K562 (cell line): Measurements from ENCODE around the gene PACC1. TPM values are rescaled to one million over a fixed set of nuclear protein-coding genes. Genes with fewer than 3 reads are reported as not detected.

Source experiments
- ATAC-seq: fragments of 200-7000 bp; cut with Tn5 transposase; 3 replicates; pipeline ENCODE4 v1.9.1; 2020; ENCODE audit warnings: moderate library complexity
- BruUV-seq: library from RNA; stranded (reverse); fragments of 400-500 nt; replicated peaks from 2 replicates; lab custom pipeline; 2021; lab: Mats Ljungman, UMichigan
- CTCF ChIA-PET: fragments of 300-600 bp; formaldehyde crosslinking; extraction: SDS; loops from one replicate; lab custom pipeline; 2021; ENCODE audit warnings: low intra/inter-chr PET ratio; lab: Yijun Ruan, JAX
- POLR2A ChIA-PET: fragments of 300-600, 350-650 bp; sonication (Branson Sonifier 250); formaldehyde crosslinking; extraction: SDS; loops from one replicate; lab custom pipeline; 2021; ENCODE audit warnings: antibody characterized with exemption, inconsistent platforms; lab: Yijun Ruan, JAX
- DNase-seq, 4 experiments: peaks; one replicate each; pipeline versions ENCODE4 v3.0.0 to v3.0.0-alpha.2; 2011 to 2018; ENCODE audit warnings: low spot score in 3 of 4, mixed read lengths in 3 of 4; ENCODE audit errors: extremely low read depth in 1 of 4
- FAIRE-seq: peaks from 2 replicates; lab custom pipeline; 2011; peaks lifted over from hg19 to GRCh38; lab: Jason Lieb, UNC
- H2AFZ ChIP-seq: 2 replicates; pipeline ENCODE4 v1.6.0; 2011; ENCODE audit warnings: low read depth, low read length, control low read depth, inconsistent platforms
- H3K27ac ChIP-seq: fragments of 200-600 bp; 3 replicates; pipeline ENCODE4 v1.8.0; 2011; ENCODE audit warnings: low read depth, mild to moderate bottlenecking, control low read depth, inconsistent platforms, low read length, moderate library complexity, mixed read lengths; ENCODE audit errors: extremely low read depth
- H3K27me3 ChIP-seq, 2 experiments: fragments of 300-600 bp in 1 of 2; 2 replicates in 1 of 2; 3 replicates in 1 of 2; pipeline versions ENCODE4 v1.6.0 to v1.8.0; 2011; ENCODE audit warnings: inconsistent platforms in 2 of 2, low read length in 2 of 2, mild to moderate bottlenecking in 1 of 2, mixed read lengths in 1 of 2, moderate library complexity in 1 of 2; ENCODE audit not compliant: control insufficient read depth in 2 of 2, insufficient read depth in 2 of 2
- H3K36me3 ChIP-seq: fragments of 300-600 bp; 3 replicates; pipeline ENCODE4 v1.8.0; 2011; ENCODE audit warnings: mild to moderate bottlenecking, low read length, inconsistent platforms; ENCODE audit not compliant: control insufficient read depth, insufficient read depth
- H3K4me1 ChIP-seq, 2 experiments: fragments of 200-600 bp in 1 of 2; replicated peaks in 1 of 2; 2 replicates in 1 of 2; 3 replicates in 1 of 2; pipeline versions ENCODE4 v1.5.1 to v1.8.0; 2011; ENCODE audit warnings: inconsistent platforms in 2 of 2, low read length in 2 of 2, mild to moderate bottlenecking in 1 of 2, mixed read lengths in 1 of 2, moderate library complexity in 1 of 2; ENCODE audit not compliant: control insufficient read depth in 2 of 2, insufficient read depth in 2 of 2
- H3K4me2 ChIP-seq: 2 replicates; pipeline ENCODE4 v1.6.1; 2011; ENCODE audit warnings: low read length, control low read depth, inconsistent platforms, mixed read lengths; ENCODE audit not compliant: insufficient read depth
- H3K4me3 ChIP-seq: fragments of 200-600 bp; sonication (generic), shearing (Covaris generic); 2 replicates; pipeline ENCODE4 v1.5.1; 2016; ENCODE audit warnings: control low read depth, inconsistent platforms
- H3K79me2 ChIP-seq: fragments of 200-600 bp; 3 replicates; pipeline ENCODE4 v1.8.0; 2011; ENCODE audit warnings: low read length, inconsistent platforms; ENCODE audit not compliant: control insufficient read depth, insufficient read depth
- H3K9ac ChIP-seq, 2 experiments: 2 replicates each; pipeline versions ENCODE4 v1.6.0 to v1.6.1; 2011; ENCODE audit warnings: low read depth in 2 of 2, low read length in 2 of 2, control low read depth in 1 of 2, inconsistent platforms in 1 of 2, mild to moderate bottlenecking in 1 of 2, mixed read lengths in 1 of 2; ENCODE audit not compliant: insufficient read depth in 1 of 2
- H3K9me1 ChIP-seq: one replicate; pipeline ENCODE4 v1.6.0; 2011; ENCODE audit warnings: inconsistent platforms, mild to moderate bottlenecking, low read length, moderate library complexity; ENCODE audit not compliant: control insufficient read depth, insufficient read depth
- H3K9me3 ChIP-seq: replicated peaks from 2 replicates; pipeline ENCODE4 v1.5.1; 2011; ENCODE audit warnings: low read depth, low read length, inconsistent platforms; ENCODE audit not compliant: control insufficient read depth, insufficient read depth
- H4K20me1 ChIP-seq: replicated peaks from 2 replicates; pipeline ENCODE4 v1.6.1; 2011; ENCODE audit warnings: low read length, inconsistent platforms, mixed read lengths; ENCODE audit not compliant: control insufficient read depth, insufficient read depth
- ADNP ChIP-seq: fragments of 200-800 bp; sonication (Bioruptor generic); IDR thresholded peaks from 2 replicates; pipeline ENCODE4 v1.6.1; 2016; ENCODE audit warnings: missing genetic modification characterization, missing compliant biosample characterization
- AFF1 ChIP-seq, 2 experiments: fragments of 450-650 bp; IDR thresholded peaks; 2 replicates each; pipeline ENCODE4 v1.6.1; 2018; ENCODE audit warnings: mild to moderate bottlenecking in 2 of 2, low read depth in 1 of 2; ENCODE audit not compliant: partially characterized antibody in 2 of 2
- ARID2 ChIP-seq: fragments of 450-650 bp; IDR thresholded peaks from 2 replicates; pipeline ENCODE4 v1.6.1; 2017; ENCODE audit warnings: antibody characterized with exemption, mild to moderate bottlenecking
- ELF1 ChIP-seq: fragments of 200-800 bp; sonication (Bioruptor generic); IDR thresholded peaks from 2 replicates; pipeline ENCODE4 v1.6.1; 2016; ENCODE audit warnings: missing genetic modification characterization, missing compliant biosample characterization
- ETV6 ChIP-seq, 3 experiments: fragments of 150-350 bp in 1 of 3; sonication (generic) in 1 of 3; formaldehyde crosslinking in 1 of 3; IDR thresholded peaks; 2 replicates each; pipeline versions ENCODE4 v1.6.1 to v1.8.0; 2014 to 2022; ENCODE audit warnings: borderline replicate concordance in 2 of 3, low read depth in 2 of 3, antibody characterized with exemption in 1 of 3, low read length in 1 of 3, mild to moderate bottlenecking in 1 of 3, missing genetic modification reagents in 1 of 3
- HDAC2 ChIP-seq: fragments of 450-650 bp; IDR thresholded peaks from 2 replicates; pipeline ENCODE4 v1.6.1; 2016; ENCODE audit warnings: mild to moderate bottlenecking
- HOMEZ ChIP-seq: fragments of 250-450 bp; sonication (Bioruptor Pico); IDR thresholded peaks from 2 replicates; pipeline ENCODE4 v1.4.0; 2020; ENCODE audit warnings: mild to moderate bottlenecking, moderate library complexity
- WGBS: fragments of 100-300 bp; shearing (Covaris generic); methylation state at CpG from one replicate; pipeline ENCODE4 v1.1.6; 2016; ENCODE audit warnings: low coverage, mixed read lengths; ENCODE audit not compliant: insufficient coverage; ENCODE audit errors: missing lambda C conversion rate; 5-methylcytosine and 5-hydroxymethylcytosine counted together
- in situ Hi-C: fragments of 300-500 bp; cut with MboI; formaldehyde crosslinking; loops from 4 replicates; pipeline ENCODE4 v1.15.0; 2018; ENCODE audit warnings: inconsistent platforms, mixed read lengths
- intact Hi-C: fragments of 100-400 bp; cut with micrococcal nuclease; formaldehyde crosslinking; loops from 2 replicates; pipeline ENCODE4 v1.14.2; 2022
- polyA plus RNA-seq, 8 experiments: library from polyadenylated mRNA; depleted of rRNA in 4 of 8; stranded (reverse) in 5 of 8; unstranded in 3 of 8; fragments of >200 nt; fragmentation: Nextera tagmentation in 2 of 8; fragmentation: Illumina TruSeq in 1 of 8; extraction: Ambion mirVana in 2 of 8; extraction: Trizol in 1 of 8; gene quantifications; 2 replicates each; pipeline versions ENCODE4 v1.2.1 to v1.2.3, GENCODE V29; 2011 to 2014; ENCODE audit warnings: inconsistent platforms in 1 of 8, missing spikeins in 1 of 8
- total RNA-seq, 7 experiments: library from RNA; depleted of rRNA in 6 of 7; stranded (reverse); fragments of >200 nt in 6 of 7; fragmentation: Illumina TruSeq in 2 of 7; extraction: Trizol in 2 of 7; gene quantifications; 2 replicates each; pipeline versions ENCODE4 v1.2.1 to v1.2.3, GENCODE V29; 2011 to 2021; ENCODE audit warnings: low replicate concordance in 1 of 7
- TF ChIP-seq, protein P1 (sequence below): sonication (generic); formaldehyde crosslinking; IDR thresholded peaks from 2 replicates; pipeline ENCODE4 v1.8.0; 2022; ENCODE audit warnings: mild to moderate bottlenecking, missing genetic modification reagents

PACC1 gene
- total and polyA plus RNA-seq, 9 of the 15 experiments (the other 6 are each of a cell fraction or from before 2014, with no cell fraction given) = 7.1 to 19.3 (median 14.9) TPM

GRCh38 chr1:212437179-212437798 is 22.6 kb upstream of the PACC1 start (continued):
- TF ChIP-seq ARID2 (no peak), ETV6 (IDR thresholded peaks at IDR 0.05; ENCODE audit: borderline replicate concordance in 1 of 2, low read depth in 2 of 2, low read length in 1 of 2) (no peak), ETV6 (CRISPR knock-in tag; IDR thresholded peaks at IDR 0.05; ENCODE audit: borderline replicate concordance) (no peak), HOMEZ (CRISPR knock-in tag) (no peak)

DNA sequence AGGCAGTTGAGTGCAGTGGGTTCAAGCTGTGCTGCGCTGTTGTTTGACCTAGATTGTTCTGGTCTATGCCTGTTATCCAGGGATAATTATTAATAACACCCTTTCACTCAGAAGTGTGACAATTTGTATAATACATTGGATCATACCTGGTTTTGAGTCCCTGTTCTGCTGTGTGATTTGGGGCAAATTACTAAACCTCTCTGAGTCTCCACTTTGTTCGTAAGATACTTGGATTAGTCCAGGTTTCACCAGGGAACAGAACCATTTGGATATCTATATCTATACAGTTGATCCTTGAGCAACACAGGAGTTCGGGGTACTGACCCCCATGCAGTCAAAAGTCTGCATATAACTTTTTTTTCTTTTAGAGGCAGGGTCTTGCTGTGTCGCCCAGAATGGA is 20.3 kb upstream of the PACC1 start:
- intact Hi-C loops (loop anchor here (5.0 kb wide), 1 partner anchor 148 kb away; the partner anchor contains the start of gene PPP2R5A), in situ Hi-C loops (no loop called here)
- Histone ChIP-seq H3K9ac (no peak overlapping the region), H3K36me3 (peaks cover 12% of the 10 kb centered on the region; the same call in 2 of the 3 replicates), H3K4me2 (no peak overlapping the region), H3K4me1 (peaks cover 43 to 60% of the 10 kb centered on the region in 2 experiments), H2AFZ (no peak overlapping the region), H3K79me2 (peaks cover 51% of the 10 kb centered on the region), H3K9me1 (no peaks in the 10 kb centered on the region), H3K9me3 (no peaks in the 10 kb centered on the region), H3K27ac (no peak overlapping the region), H4K20me1 (peaks cover 19% of the 10 kb centered on the region), H3K27me3 (no peaks in the 10 kb centered on the region), H3K4me3 (no peak overlapping the region)
- ChIA-PET CTCF (no interaction called here), POLR2A (interaction anchor here (0.7 kb wide), 1 partner anchor 819 kb away, joined by 3 read pairs; no protein-coding TSS in a partner anchor)
- no TSS peak for BruUV-seq
- WGBS = 91% methylated on average over 4 of the region's 4 CpGs
- ATAC-seq = no peak
- no peak for DNase-seq
- no peak for FAIRE-seq
- TF ChIP-seq ELF1 (tag) = no peak
- TF ChIP-seq HDAC2 = peak; percentile 51; the same call in 1 of the 2 replicates
- TF ChIP-seq ADNP (tag) = 0 out of 2 replicates have a peak, but pooled peaks have one; percentile 28
- TF ChIP-seq, protein P1, sequence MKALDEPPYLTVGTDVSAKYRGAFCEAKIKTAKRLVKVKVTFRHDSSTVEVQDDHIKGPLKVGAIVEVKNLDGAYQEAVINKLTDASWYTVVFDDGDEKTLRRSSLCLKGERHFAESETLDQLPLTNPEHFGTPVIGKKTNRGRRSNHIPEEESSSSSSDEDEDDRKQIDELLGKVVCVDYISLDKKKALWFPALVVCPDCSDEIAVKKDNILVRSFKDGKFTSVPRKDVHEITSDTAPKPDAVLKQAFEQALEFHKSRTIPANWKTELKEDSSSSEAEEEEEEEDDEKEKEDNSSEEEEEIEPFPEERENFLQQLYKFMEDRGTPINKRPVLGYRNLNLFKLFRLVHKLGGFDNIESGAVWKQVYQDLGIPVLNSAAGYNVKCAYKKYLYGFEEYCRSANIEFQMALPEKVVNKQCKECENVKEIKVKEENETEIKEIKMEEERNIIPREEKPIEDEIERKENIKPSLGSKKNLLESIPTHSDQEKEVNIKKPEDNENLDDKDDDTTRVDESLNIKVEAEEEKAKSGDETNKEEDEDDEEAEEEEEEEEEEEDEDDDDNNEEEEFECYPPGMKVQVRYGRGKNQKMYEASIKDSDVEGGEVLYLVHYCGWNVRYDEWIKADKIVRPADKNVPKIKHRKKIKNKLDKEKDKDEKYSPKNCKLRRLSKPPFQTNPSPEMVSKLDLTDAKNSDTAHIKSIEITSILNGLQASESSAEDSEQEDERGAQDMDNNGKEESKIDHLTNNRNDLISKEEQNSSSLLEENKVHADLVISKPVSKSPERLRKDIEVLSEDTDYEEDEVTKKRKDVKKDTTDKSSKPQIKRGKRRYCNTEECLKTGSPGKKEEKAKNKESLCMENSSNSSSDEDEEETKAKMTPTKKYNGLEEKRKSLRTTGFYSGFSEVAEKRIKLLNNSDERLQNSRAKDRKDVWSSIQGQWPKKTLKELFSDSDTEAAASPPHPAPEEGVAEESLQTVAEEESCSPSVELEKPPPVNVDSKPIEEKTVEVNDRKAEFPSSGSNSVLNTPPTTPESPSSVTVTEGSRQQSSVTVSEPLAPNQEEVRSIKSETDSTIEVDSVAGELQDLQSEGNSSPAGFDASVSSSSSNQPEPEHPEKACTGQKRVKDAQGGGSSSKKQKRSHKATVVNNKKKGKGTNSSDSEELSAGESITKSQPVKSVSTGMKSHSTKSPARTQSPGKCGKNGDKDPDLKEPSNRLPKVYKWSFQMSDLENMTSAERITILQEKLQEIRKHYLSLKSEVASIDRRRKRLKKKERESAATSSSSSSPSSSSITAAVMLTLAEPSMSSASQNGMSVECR (CRISPR knock-in tag) = 0 out of 2 replicates have a peak, but pooled peaks have one; percentile 2
- TF ChIP-seq AFF1 (IDR thresholded peaks at IDR 0.05; ENCODE audit: low read depth in 1 of 2, partially characterized antibody in 2 of 2) = no peak
